NCI-H524 (cell line): Measurements from ENCODE around the gene ASTN2.
A peak's percentile ranks its signal among the peaks of the same experiment; 100 is the strongest.
"Not testable (repeated sequence)": the region's sequence is repeated elsewhere in the genome, so short reads cannot be mapped to it uniquely, and the experiment has no call there.

Experiments used
- DNase-seq, 2 experiments: peaks; one replicate each; lab custom pipeline; 2025; lab: John Stamatoyannopoulos, UW

The ASTN2 gene

GRCh38 chr9:116927726-116928125, 487.1 kb downstream of the ASTN2 start:
- DNase-seq: no peak

GRCh38 chr9:116925121-116925520, 489.7 kb downstream of the ASTN2 start:
- no peak for DNase-seq

- no peak for DNase-seq
Measured at GRCh38 chr9:116924462-116925110, 490.3 kb downstream of the ASTN2 start.

GRCh38 chr9:116917895-116918508, 496.9 kb downstream of the ASTN2 start:
- not testable (repeated sequence) for DNase-seq

GRCh38 chr9:116913536-116913935, 501.3 kb downstream of the ASTN2 start:
- peak; percentile 94 for DNase-seq

GRCh38 chr9:116910201-116910600, 504.7 kb downstream of the ASTN2 start:
- no peak for DNase-seq

GRCh38 chr9:116907989-116908388, 506.9 kb downstream of the ASTN2 start:
- DNase-seq: no peak

GRCh38 chr9:116905171-116905588, 509.7 kb downstream of the ASTN2 start:
- DNase-seq: no peak

- DNase-seq: peak in 1 of 2 experiments; percentile 24
Measured at GRCh38 chr9:116904165-116904564, 510.7 kb downstream of the ASTN2 start.

GRCh38 chr9:116901260-116901659, 513.6 kb downstream of the ASTN2 start:
- DNase-seq: no peak

- DNase-seq: no peak
Measured at GRCh38 chr9:116900543-116900942, 514.3 kb downstream of the ASTN2 start.

- DNase-seq: no peak
Measured at GRCh38 chr9:116900007-116900367, 514.9 kb downstream of the ASTN2 start.

GRCh38 chr9:116899337-116900006, 515.4 kb downstream of the ASTN2 start:
- no peak for DNase-seq

- DNase-seq: not testable (repeated sequence)
Measured at GRCh38 chr9:116898131-116898530, 516.7 kb downstream of the ASTN2 start.

GRCh38 chr9:116897201-116897600, 517.7 kb downstream of the ASTN2 start:
- DNase-seq: peak; percentile 27 to 72

GRCh38 chr9:116895961-116896360, 518.9 kb downstream of the ASTN2 start:
- DNase-seq: no peak

GRCh38 chr9:116891424-116891823, 523.4 kb downstream of the ASTN2 start:
- no peak for DNase-seq

GRCh38 chr9:116888476-116888875, 526.4 kb downstream of the ASTN2 start:
- not testable (repeated sequence) for DNase-seq

- no peak for DNase-seq
Measured at GRCh38 chr9:116888066-116888465, 526.8 kb downstream of the ASTN2 start.

- DNase-seq: no peak
Measured at GRCh38 chr9:116883676-116884075, 531.2 kb downstream of the ASTN2 start.

GRCh38 chr9:116877072-116877471, 537.8 kb downstream of the ASTN2 start:
- no peak for DNase-seq

- no peak for DNase-seq
Measured at GRCh38 chr9:116875576-116875975, 539.3 kb downstream of the ASTN2 start.
